ENCODE results near the gene ADD3. TPM values are rescaled to one million over a fixed set of nuclear protein-coding genes. Genes with fewer than 3 reads are reported as not detected.

The ADD3 gene
- total and polyA plus RNA-seq, 10 of the 15 experiments (the other 5 are each of a cell fraction or from before 2014, with no cell fraction given): 27.3 to 129 (median 67.8) TPM

- ChIA-PET SMC1A (ENCODE audit: uncharacterized antibody, unreplicated experiment) (interaction anchor here (0.8 kb wide), 1 partner anchor 11 kb away, joined by 3 read pairs; no protein-coding TSS in a partner anchor), POLR2A (no interaction called here), CTCF (interaction anchor here (2.6 to 3.4 kb wide), 2 partner anchors 10 kb away, joined by 9 to 30 read pairs; no protein-coding TSS in a partner anchor), RAD21 (ENCODE audit: unreplicated experiment) (interaction anchor here (1.3 kb wide), 1 partner anchor 67 kb away, joined by 4 read pairs; no protein-coding TSS in a partner anchor)
- no peak for ATAC-seq
- H4K20me1 ChIP-seq (ENCODE audit: control insufficient read depth, insufficient read depth): no peaks in the 10 kb centered on the region
- no peak for TF ChIP-seq ZBTB11 (CRISPR knock-in tag; IDR thresholded peaks at IDR 0.05)
- TF ChIP-seq SMARCA5 (IDR thresholded peaks at IDR 0.05): no peak
- no peak for TF ChIP-seq CREB1 (IDR thresholded peaks at IDR 0.05; ENCODE audit: low read depth)
- no peak for TF ChIP-seq ZBTB40 (IDR thresholded peaks at IDR 0.05; ENCODE audit: borderline replicate concordance)
- no peak for FAIRE-seq
- no peak overlapping the region for H3K9ac ChIP-seq (ENCODE audit: control insufficient read depth, insufficient read depth, low read length)
- intact Hi-C loops (cut with micrococcal nuclease; ENCODE audit: unreplicated experiment): no loop called here
- H3K27me3 ChIP-seq (replicated peaks in 1 of 2; ENCODE audit: control insufficient read depth in 2 of 2, insufficient read depth in 2 of 2, low read length in 1 of 2): peaks cover 0 to 3% of the 10 kb centered on the region in 2 experiments; a peak in 2 of 4 replicates
- DNase-seq (ENCODE audit: low read depth, low spot score): no peak
- H3K4me2 ChIP-seq (ENCODE audit: control insufficient read depth, insufficient read depth): no peak overlapping the region
- no peak overlapping the region for H3K4me3 ChIP-seq
- no peaks in the 10 kb centered on the region for H3K36me3 ChIP-seq (ENCODE audit: control insufficient read depth in 2 of 2, insufficient read depth in 2 of 2, low read length in 1 of 2)
- no peaks in the 10 kb centered on the region for H3K9me3 ChIP-seq (replicated peaks; ENCODE audit: control insufficient read depth, insufficient read depth, low read length)
- no peak overlapping the region for H3K27ac ChIP-seq (ENCODE audit: control insufficient read depth, insufficient read depth)
- no peaks in the 10 kb centered on the region for H3K79me2 ChIP-seq (ENCODE audit: control insufficient read depth, insufficient read depth, low read length)
- BruUV-seq (replicated peaks): no TSS peak
- H3K4me1 ChIP-seq (ENCODE audit: control insufficient read depth, insufficient read depth, low read length): no peaks in the 10 kb centered on the region
- in situ Hi-C loops (cut with MboI): no loop called here
- H2AFZ ChIP-seq (ENCODE audit: control insufficient read depth, low read depth, low read length): no peak overlapping the region
Observed at GRCh38 chr10:109967739-109968088, 40.1 kb upstream of the ADD3 start.

Measured in GM12878 (cell line).